SK-N-SH (cell line): ENCODE measurements around the gene MAN1A1.

ENCODE experiments used
- CHD2 ChIP-seq: fragments of 150-350 bp; IDR thresholded peaks from 2 replicates; pipeline ENCODE4 v1.6.1; 2018; ENCODE audit warnings: low read length; ENCODE audit not compliant: partially characterized antibody
- CTCF ChIP-seq: fragments of 200-600 bp; sonication (generic); IDR thresholded peaks from 2 replicates; pipeline ENCODE4 v1.6.1; 2017; ENCODE audit warnings: antibody characterized with exemption, mild to moderate bottlenecking, moderate library complexity
- EP300 ChIP-seq, 2 experiments: IDR thresholded peaks; 2 replicates each; pipeline versions ENCODE4 v1.4.0 to v1.6.1; 2012; ENCODE audit warnings: borderline replicate concordance in 1 of 2, low read depth in 1 of 2, low read length in 1 of 2
- EZH2phosphoT487 ChIP-seq: fragments of 200-600 bp; sonication (generic); IDR thresholded peaks from 2 replicates; pipeline ENCODE4 v1.6.1; 2017; ENCODE audit warnings: low read depth, mixed run types, mild to moderate bottlenecking, antibody characterized with exemption, moderate library complexity, borderline replicate concordance
- NFIC ChIP-seq: IDR thresholded peaks from 2 replicates; pipeline ENCODE4 v1.4.0; 2012; ENCODE audit warnings: borderline replicate concordance
- PBX3 ChIP-seq: IDR thresholded peaks from 2 replicates; pipeline ENCODE4; 2012
- RAD21 ChIP-seq: IDR thresholded peaks from 2 replicates; pipeline ENCODE4 v1.6.1; 2012; ENCODE audit warnings: mild to moderate bottlenecking, low read length
- REST ChIP-seq: IDR thresholded peaks from 2 replicates; pipeline ENCODE4 v1.6.1; 2012; ENCODE audit warnings: mild to moderate bottlenecking, low read depth, low read length, moderate library complexity
- TCF12 ChIP-seq: IDR thresholded peaks from 2 replicates; pipeline ENCODE4 v1.4.0; 2012
- USF2 ChIP-seq: fragments of 150-350 bp; IDR thresholded peaks from 2 replicates; pipeline ENCODE4 v1.6.1; 2017; ENCODE audit warnings: antibody characterized with exemption, low read length, low read depth, borderline replicate concordance

- TF ChIP-seq REST, result no peak
- TF ChIP-seq CHD2, result no peak
- no peak for TF ChIP-seq CTCF
- no peak for TF ChIP-seq EZH2phosphoT487
- no peak for TF ChIP-seq EP300 (IDR thresholded peaks at IDR 0.05; ENCODE audit: borderline replicate concordance in 1 of 2, low read depth in 1 of 2, low read length in 1 of 2)
- no peak for TF ChIP-seq TCF12
- TF ChIP-seq RAD21, result no peak
- no peak for TF ChIP-seq NFIC
- TF ChIP-seq PBX3, result no peak
- no peak for TF ChIP-seq USF2
Observed at GRCh38 chr6:119218548-119218947, 131.0 kb downstream of the MAN1A1 start.
